Neutrophil (primary cell): Measurements from ENCODE around the gene SYNRG.

Source experiments
- H3K27ac ChIP-seq: fragments of 200-600 bp; sonication (generic); 2 replicates; pipeline ENCODE4 v1.5.1; 2016; ENCODE audit warnings: mild to moderate bottlenecking, moderate library complexity
- H3K27me3 ChIP-seq: fragments of 200-600 bp; sonication (generic); 2 replicates; pipeline ENCODE4 v1.6.0; 2016; ENCODE audit warnings: mild to moderate bottlenecking
- H3K36me3 ChIP-seq: fragments of 200-600 bp; sonication (generic); 2 replicates; pipeline ENCODE4 v1.5.1; 2017
- H3K4me1 ChIP-seq, 2 experiments: fragments of 200-600 bp in 1 of 2; sonication (generic) in 1 of 2; 1 replicate in 1 of 2; 2 replicates in 1 of 2; pipeline versions ENCODE4 v1.5.1 to v1.6.1; 2013 to 2016; ENCODE audit warnings: low read depth in 1 of 2, low read length in 1 of 2, mild to moderate bottlenecking in 1 of 2, moderate library complexity in 1 of 2; ENCODE audit not compliant: control insufficient read depth in 1 of 2, insufficient read depth in 1 of 2
- H3K4me3 ChIP-seq, 2 experiments: fragments of 200-600 bp in 1 of 2; sonication (generic) in 1 of 2; 1 replicate in 1 of 2; 2 replicates in 1 of 2; pipeline ENCODE4 v1.5.1; 2013 to 2016; ENCODE audit warnings: low read depth in 1 of 2, low read length in 1 of 2, mild to moderate bottlenecking in 1 of 2, moderate library complexity in 1 of 2
- H3K9me3 ChIP-seq: fragments of 200-600 bp; sonication (generic); 2 replicates; pipeline ENCODE4 v1.5.1; 2016
- CTCF ChIP-seq: fragments of 200-600 bp; sonication (generic); IDR thresholded peaks from 2 replicates; pipeline ENCODE4 v1.5.1; 2016; ENCODE audit warnings: antibody characterized with exemption

Gene SYNRG

GRCh38 chr17:37479025-37479424, 130.2 kb downstream of the SYNRG start:
- Histone ChIP-seq H3K4me3 (no peak overlapping the region), H3K36me3 (peaks cover 49% of the 10 kb centered on the region), H3K27ac (no peak overlapping the region), H3K9me3 (no peaks in the 10 kb centered on the region), H3K4me1 (no peaks in the 10 kb centered on the region), H3K27me3 (no peaks in the 10 kb centered on the region)
- TF ChIP-seq CTCF: no peak

DNA sequence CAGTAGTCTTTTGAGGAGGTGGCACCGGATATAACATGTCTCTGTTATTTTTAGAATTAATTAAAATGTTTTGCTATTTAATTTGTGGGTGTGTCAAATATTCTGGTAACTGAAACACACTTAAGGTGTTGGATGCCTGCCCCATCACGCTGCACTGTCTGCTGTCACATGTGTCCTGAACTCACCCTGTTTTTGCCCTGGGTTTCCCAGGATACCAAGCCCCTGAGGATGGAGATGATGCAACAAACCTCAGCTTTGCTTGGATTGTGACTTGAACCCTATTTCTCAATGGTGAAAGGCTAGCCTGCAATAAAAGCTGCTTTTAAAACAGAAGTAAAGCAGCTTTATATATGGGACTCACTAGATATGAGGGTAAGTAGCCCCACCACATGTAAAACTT, 131.0 kb downstream of the SYNRG start:
- H3K9me3 ChIP-seq: no peaks in the 10 kb centered on the region
- H3K36me3 ChIP-seq: peaks cover 57% of the 10 kb centered on the region

DNA sequence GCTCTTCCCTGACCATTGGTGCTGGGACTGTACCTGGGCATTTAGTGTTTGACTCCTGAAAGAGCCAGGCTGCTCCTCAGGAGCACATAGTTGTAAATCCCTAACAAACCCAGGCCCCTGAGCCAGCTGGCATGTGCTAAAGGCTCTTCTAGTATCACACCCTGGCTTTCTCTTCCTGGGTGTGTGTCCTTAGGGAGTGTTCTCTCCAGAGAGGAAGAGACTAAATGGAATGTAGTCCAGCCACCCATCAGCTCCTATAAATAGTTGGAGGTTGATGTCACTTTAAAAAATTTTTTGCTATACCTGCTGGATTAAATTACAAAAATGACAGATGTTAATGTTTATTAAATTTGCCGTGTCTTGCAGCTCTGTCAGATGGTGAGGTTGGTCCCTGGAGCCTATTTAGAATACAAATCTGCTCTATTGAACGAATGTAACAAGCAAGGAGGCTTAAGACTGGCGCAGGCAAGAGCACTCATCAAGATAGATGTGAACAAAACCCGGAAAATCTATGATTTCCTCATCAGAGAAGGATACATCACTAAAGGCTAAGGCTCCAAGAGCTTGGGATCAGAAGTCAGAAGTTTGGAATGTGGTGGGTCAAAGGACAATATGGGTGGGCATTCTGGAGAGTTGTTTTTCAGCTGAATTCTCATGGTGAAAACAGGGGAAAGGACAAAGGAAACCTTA, 132.6 kb downstream of the SYNRG start:
- TF ChIP-seq CTCF: no peak
- H3K27ac ChIP-seq: no peak overlapping the region

More for the DNA sequence above, 131.0 kb downstream of the SYNRG start:
- Histone ChIP-seq H3K4me1 (no peaks in the 10 kb centered on the region), H3K27me3 (no peaks in the 10 kb centered on the region), H3K27ac (no peak overlapping the region), H3K4me3 (no peak overlapping the region)
- no peak for TF ChIP-seq CTCF

GRCh38 chr17:37475731-37476420, 133.3 kb downstream of the SYNRG start:
- no peak for TF ChIP-seq CTCF
- H3K27ac ChIP-seq: no peak overlapping the region
- H3K4me3 ChIP-seq: no peak overlapping the region
- no peaks in the 10 kb centered on the region for H3K27me3 ChIP-seq
- no peaks in the 10 kb centered on the region for H3K9me3 ChIP-seq
- H3K4me1 ChIP-seq: no peaks in the 10 kb centered on the region
- peaks cover 77% of the 10 kb centered on the region for H3K36me3 ChIP-seq

More for the DNA sequence above, 132.6 kb downstream of the SYNRG start:
- Histone ChIP-seq H3K36me3 (peaks cover 71% of the 10 kb centered on the region), H3K4me3 (no peak overlapping the region), H3K27me3 (no peaks in the 10 kb centered on the region), H3K4me1 (no peaks in the 10 kb centered on the region), H3K9me3 (no peaks in the 10 kb centered on the region)

DNA sequence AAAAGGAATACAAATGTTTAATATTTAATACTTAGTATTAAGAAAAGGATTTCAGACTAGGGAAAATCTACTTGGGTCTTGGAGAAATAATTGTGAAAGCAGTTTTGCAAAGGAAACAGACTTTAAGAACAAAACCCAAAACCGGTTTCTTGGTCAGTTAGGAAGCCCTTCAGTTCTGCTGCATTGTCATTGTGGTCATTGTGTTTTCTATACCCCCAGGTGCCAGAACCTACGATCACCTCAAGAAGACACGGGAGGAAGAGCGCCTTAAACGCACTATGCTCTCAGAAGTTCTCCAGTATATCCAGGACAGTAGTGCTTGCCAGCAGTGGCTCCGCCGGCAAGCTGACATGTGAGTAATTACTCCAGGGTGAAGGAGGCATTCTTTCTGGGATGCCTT, 139.0 kb downstream of the SYNRG start:
- no peak overlapping the region for H3K4me3 ChIP-seq
- no peak for TF ChIP-seq CTCF
- H3K4me1 ChIP-seq: no peaks in the 10 kb centered on the region
- peaks cover 75% of the 10 kb centered on the region for H3K36me3 ChIP-seq
- no peaks in the 10 kb centered on the region for H3K27me3 ChIP-seq
- no peaks in the 10 kb centered on the region for H3K9me3 ChIP-seq
- H3K27ac ChIP-seq: no peak overlapping the region
